NT2/D1 (cell line): Measurements from ENCODE around the gene ADISSP.

Experiments used
- SUZ12 ChIP-seq: IDR thresholded peaks from 2 replicates; pipeline ENCODE4 v1.6.1; 2011; ENCODE audit not compliant: insufficient read length, insufficient read depth; ENCODE audit errors: extremely low read depth
- YY1 ChIP-seq: IDR thresholded peaks from 2 replicates; pipeline ENCODE4 v1.6.1; 2011; ENCODE audit not compliant: insufficient read length, insufficient read depth

DNA sequence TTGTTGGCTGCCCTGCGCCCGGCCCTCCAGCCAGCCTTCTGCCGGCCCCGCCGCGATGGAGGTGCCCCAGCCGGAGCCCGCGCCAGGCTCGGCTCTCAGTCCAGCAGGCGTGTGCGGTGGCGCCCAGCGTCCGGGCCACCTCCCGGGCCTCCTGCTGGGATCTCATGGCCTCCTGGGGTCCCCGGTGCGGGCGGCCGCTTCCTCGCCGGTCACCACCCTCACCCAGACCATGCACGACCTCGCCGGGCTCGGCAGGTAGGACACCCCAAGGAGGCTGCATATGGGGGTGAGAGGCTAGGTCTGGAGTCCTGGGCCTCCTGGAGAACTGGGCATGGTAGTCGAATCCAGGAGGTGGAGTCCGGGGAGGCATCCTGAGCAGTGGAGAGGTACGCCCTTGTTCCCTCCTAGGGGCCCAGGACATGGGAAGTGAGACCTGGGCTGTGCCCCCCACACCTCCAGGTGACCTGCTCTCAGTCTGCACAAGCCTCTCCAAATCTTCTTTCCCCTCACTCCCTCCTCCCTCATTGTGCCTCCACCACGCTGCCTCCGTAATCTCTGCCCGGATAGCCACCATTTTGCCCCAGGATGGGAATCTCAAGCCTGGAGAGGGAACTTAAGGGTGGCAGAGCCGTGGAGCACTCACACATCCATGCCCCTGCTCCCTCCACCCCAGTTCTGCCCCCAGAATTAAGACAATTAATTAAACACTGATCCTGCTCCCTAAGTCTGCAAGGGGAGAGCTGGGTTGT, 29.1 kb upstream of the ADISSP start:
- no peak for TF ChIP-seq YY1
- no peak for TF ChIP-seq SUZ12
